ENCODE data around the gene TANGO6.

The TANGO6 gene

GRCh38 chr16:69133373-69133954 is 290.1 kb downstream of the TANGO6 start:
- Histone ChIP-seq H3K4me1 (ENCODE audit: control insufficient read depth, insufficient read depth, low read length) (peaks cover 16% of the 10 kb centered on the region), H3K27ac (ENCODE audit: insufficient read depth, low read depth, low read length, poor library complexity, severe bottlenecking) (no peak overlapping the region), H3K4me3 (ENCODE audit: insufficient read depth, low read depth, low read length) (peak overlapping the region; percentile 84), H3K9me3 (ENCODE audit: control insufficient read depth, low read length) (no peaks in the 10 kb centered on the region), H3K27me3 (ENCODE audit: control insufficient read depth, insufficient read depth, low read length, poor library complexity, severe bottlenecking) (no peaks in the 10 kb centered on the region), H3K36me3 (ENCODE audit: control insufficient read depth, insufficient read depth, low read length) (peaks cover 10% of the 10 kb centered on the region)
- WGBS, 2 experiments = 76 to 80% methylated on average over 5 of the region's 5 CpGs
